H9 (cell line): Measurements from ENCODE around the gene KIF5A. TPM values are rescaled to one million over a fixed set of nuclear protein-coding genes. Genes with fewer than 3 reads are reported as not detected.

Source experiments
- DNase-seq: peaks from one replicate; pipeline ENCODE4 v3.0.0-alpha.2; 2017
- H2AFZ ChIP-seq: one replicate; pipeline ENCODE4 v1.6.1; 2013; ENCODE audit warnings: mild to moderate bottlenecking, low read length, control low read depth, moderate library complexity
- H2AK5ac ChIP-seq: 2 replicates; pipeline ENCODE4 v1.6.1; 2013; ENCODE audit warnings: low read length, control low read depth, mixed read lengths; ENCODE audit not compliant: insufficient read length
- H2BK120ac ChIP-seq: one replicate; pipeline ENCODE4 v1.6.1; 2013; ENCODE audit warnings: low read depth, mild to moderate bottlenecking, low read length, control low read depth, inconsistent platforms; ENCODE audit not compliant: poor library complexity, severe bottlenecking
- H2BK12ac ChIP-seq: 2 replicates; pipeline ENCODE4 v1.6.1; 2013; ENCODE audit warnings: low read length, control low read depth, mixed read lengths, low read depth; ENCODE audit not compliant: insufficient read length
- H2BK15ac ChIP-seq: 2 replicates; pipeline ENCODE4 v1.6.1; 2013; ENCODE audit warnings: low read depth, low read length, control low read depth
- H2BK20ac ChIP-seq: one replicate; pipeline ENCODE4 v1.6.1; 2013; ENCODE audit warnings: low read depth, mild to moderate bottlenecking, low read length, control low read depth, inconsistent platforms; ENCODE audit not compliant: poor library complexity, severe bottlenecking
- H2BK5ac ChIP-seq: 2 replicates; pipeline ENCODE4 v1.6.1; 2013; ENCODE audit warnings: low read length, control low read depth, mixed read lengths; ENCODE audit not compliant: insufficient read length
- H3K14ac ChIP-seq: 2 replicates; pipeline ENCODE4 v1.6.1; 2013; ENCODE audit warnings: low read length, control low read depth; ENCODE audit not compliant: insufficient read depth
- H3K18ac ChIP-seq: 2 replicates; pipeline ENCODE4 v1.6.1; 2013; ENCODE audit warnings: low read depth, mild to moderate bottlenecking, mixed read lengths, low read length, control low read depth; ENCODE audit not compliant: insufficient read length
- H3K23ac ChIP-seq: 2 replicates; pipeline ENCODE4 v1.6.1; 2013; ENCODE audit warnings: low read length, control low read depth, mixed read lengths, low read depth; ENCODE audit not compliant: insufficient read length
- H3K23me2 ChIP-seq: 2 replicates; pipeline ENCODE4 v1.6.1; 2013; ENCODE audit warnings: low read depth, mild to moderate bottlenecking, mixed read lengths, low read length, control low read depth; ENCODE audit not compliant: insufficient read length, poor library complexity, severe bottlenecking
- H3K27ac ChIP-seq: 2 replicates; pipeline ENCODE4 v1.5.1; 2013; ENCODE audit warnings: low read length, control low read depth, mixed read lengths, low read depth; ENCODE audit not compliant: insufficient read length
- H3K27me3 ChIP-seq: 2 replicates; pipeline ENCODE4 v1.6.1; 2013; ENCODE audit warnings: low read length, control low read depth, inconsistent platforms; ENCODE audit not compliant: insufficient read depth
- H3K4ac ChIP-seq: 2 replicates; pipeline ENCODE4 v1.6.1; 2013; ENCODE audit warnings: low read depth, mild to moderate bottlenecking, control low read depth, inconsistent platforms, low read length, moderate library complexity
- H3K4me1 ChIP-seq: 2 replicates; pipeline ENCODE4 v1.6.1; 2013; ENCODE audit warnings: low read length, control low read depth, inconsistent platforms; ENCODE audit not compliant: insufficient read depth
- H3K4me2 ChIP-seq: 2 replicates; pipeline ENCODE4 v1.6.1; 2013; ENCODE audit warnings: low read length, control low read depth, mixed read lengths; ENCODE audit not compliant: insufficient read length, insufficient read depth
- H3K56ac ChIP-seq: 2 replicates; pipeline ENCODE4 v1.6.1; 2013; ENCODE audit warnings: low read depth, mild to moderate bottlenecking, mixed read lengths, low read length, control low read depth; ENCODE audit not compliant: insufficient read length
- H3K79me1 ChIP-seq: 2 replicates; pipeline ENCODE4 v1.6.1; 2013; ENCODE audit warnings: low read depth, mild to moderate bottlenecking, moderate library complexity, low read length, control low read depth, inconsistent platforms; ENCODE audit not compliant: insufficient read depth, poor library complexity, severe bottlenecking
- H3K79me2 ChIP-seq: 2 replicates; pipeline ENCODE4 v1.6.1; 2013; ENCODE audit warnings: low read length, control low read depth, inconsistent platforms; ENCODE audit not compliant: insufficient read depth
- H3K9ac ChIP-seq: 2 replicates; pipeline ENCODE4 v1.6.1; 2013; ENCODE audit warnings: low read length, control low read depth, mixed read lengths; ENCODE audit not compliant: insufficient read length; ENCODE audit errors: extremely low read depth
- H3K9me3 ChIP-seq: one replicate; pipeline ENCODE4 v1.6.1; 2013; ENCODE audit warnings: low read depth, low read length, inconsistent platforms; ENCODE audit not compliant: control insufficient read depth
- H3T11ph ChIP-seq: one replicate; pipeline ENCODE4 v1.6.1; 2013; ENCODE audit warnings: mild to moderate bottlenecking, low read length, control low read depth, inconsistent platforms
- H4K20me1 ChIP-seq: one replicate; pipeline ENCODE4 v1.6.1; 2013; ENCODE audit not compliant: control insufficient read depth, insufficient read length, insufficient read depth
- H4K5ac ChIP-seq: 2 replicates; pipeline ENCODE4 v1.6.1; 2013; ENCODE audit warnings: low read depth, mild to moderate bottlenecking, mixed read lengths, low read length, control low read depth; ENCODE audit not compliant: insufficient read length
- H4K8ac ChIP-seq: replicated peaks from 2 replicates; pipeline ENCODE4 v1.6.1; 2013; ENCODE audit warnings: low read length, control low read depth, mixed read lengths, low read depth; ENCODE audit not compliant: insufficient read length
- H4K91ac ChIP-seq: 2 replicates; pipeline ENCODE4 v1.6.1; 2013; ENCODE audit warnings: low read depth, mild to moderate bottlenecking, moderate library complexity, mixed read lengths, low read length, control low read depth; ENCODE audit not compliant: insufficient read length
- H3K27ac Mint-ChIP-seq, 3 experiments: 2 replicates in 2 of 3; 3 replicates in 1 of 3; pipeline ENCODE4 v1.8.0; 2020 to 2021; ENCODE audit warnings: mixed read lengths in 3 of 3, mild to moderate bottlenecking in 1 of 3, moderate library complexity in 1 of 3
- H3K27me3 Mint-ChIP-seq: 2 replicates; pipeline ENCODE4 v1.8.0; 2021; ENCODE audit warnings: low read depth, mild to moderate bottlenecking, moderate library complexity, mixed read lengths
- H3K36me3 Mint-ChIP-seq, 3 experiments: 2 replicates in 2 of 3; 3 replicates in 1 of 3; pipeline ENCODE4 v1.8.0; 2020 to 2021; ENCODE audit warnings: low read depth in 3 of 3, mixed read lengths in 3 of 3; ENCODE audit not compliant: insufficient read depth in 1 of 3
- H3K4me1 Mint-ChIP-seq, 2 experiments: 2 replicates each; pipeline ENCODE4 v1.8.0; 2020; ENCODE audit warnings: mixed read lengths in 2 of 2
- H3K4me3 Mint-ChIP-seq, 2 experiments: 2 replicates in 1 of 2; 3 replicates in 1 of 2; pipeline ENCODE4 v1.8.0; 2020 to 2021; ENCODE audit warnings: mild to moderate bottlenecking in 2 of 2, mixed read lengths in 2 of 2, moderate library complexity in 1 of 2
- H3K9me3 Mint-ChIP-seq, 2 experiments: 2 replicates in 1 of 2; 3 replicates in 1 of 2; pipeline ENCODE4 v1.8.0; 2020; ENCODE audit warnings: mild to moderate bottlenecking in 2 of 2, mixed read lengths in 2 of 2, moderate library complexity in 1 of 2
- WGBS: extraction: QIAGEN DNeasy Blood & Tissue Kit; methylation state at CpG from one replicate; pipeline ENCODE4 v1.1.7; 2013; ENCODE audit warnings: missing lambda C conversion rate, low lambda C conversion rate, mixed read lengths; ENCODE audit not compliant: insufficient read length; ENCODE audit errors: extremely low coverage; 5-methylcytosine and 5-hydroxymethylcytosine counted together
- total RNA-seq: library from RNA; stranded (reverse); gene quantifications from 2 replicates; pipeline ENCODE4 v1.2.1, GENCODE V29; 2021
- TF ChIP-seq, protein P1 (sequence below): fragments of 200-600 bp; sonication (generic); conservative IDR thresholded peaks from 3 replicates; pipeline ENCODE4 v1.8.0; 2021; ENCODE audit warnings: antibody characterized with exemption, mild to moderate bottlenecking

KIF5A gene
- total RNA-seq, 1 experiment from 2014 or later, result 18.5 TPM

- H3K36me3 Mint-ChIP-seq, result peaks cover 8 to 65% (median 31%) of the 10 kb centered on the region in 3 experiments; a peak in 6 of 7 replicates
- H3K79me2 ChIP-seq, result no peaks in the 10 kb centered on the region
These were observed 50.6 kb downstream of the KIF5A start for GRCh38 chr12:57600395-57600794.

More at GRCh38 chr12:57600395-57600794, 50.6 kb downstream of the KIF5A start:
- TF ChIP-seq, protein P1, sequence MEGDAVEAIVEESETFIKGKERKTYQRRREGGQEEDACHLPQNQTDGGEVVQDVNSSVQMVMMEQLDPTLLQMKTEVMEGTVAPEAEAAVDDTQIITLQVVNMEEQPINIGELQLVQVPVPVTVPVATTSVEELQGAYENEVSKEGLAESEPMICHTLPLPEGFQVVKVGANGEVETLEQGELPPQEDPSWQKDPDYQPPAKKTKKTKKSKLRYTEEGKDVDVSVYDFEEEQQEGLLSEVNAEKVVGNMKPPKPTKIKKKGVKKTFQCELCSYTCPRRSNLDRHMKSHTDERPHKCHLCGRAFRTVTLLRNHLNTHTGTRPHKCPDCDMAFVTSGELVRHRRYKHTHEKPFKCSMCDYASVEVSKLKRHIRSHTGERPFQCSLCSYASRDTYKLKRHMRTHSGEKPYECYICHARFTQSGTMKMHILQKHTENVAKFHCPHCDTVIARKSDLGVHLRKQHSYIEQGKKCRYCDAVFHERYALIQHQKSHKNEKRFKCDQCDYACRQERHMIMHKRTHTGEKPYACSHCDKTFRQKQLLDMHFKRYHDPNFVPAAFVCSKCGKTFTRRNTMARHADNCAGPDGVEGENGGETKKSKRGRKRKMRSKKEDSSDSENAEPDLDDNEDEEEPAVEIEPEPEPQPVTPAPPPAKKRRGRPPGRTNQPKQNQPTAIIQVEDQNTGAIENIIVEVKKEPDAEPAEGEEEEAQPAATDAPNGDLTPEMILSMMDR, result no peak
- H3K27me3 Mint-ChIP-seq, result no peaks in the 10 kb centered on the region
- no peak overlapping the region for H2BK12ac ChIP-seq
- no peak overlapping the region for H4K8ac ChIP-seq
- no peaks in the 10 kb centered on the region for H3K79me1 ChIP-seq
- no peak overlapping the region for H3T11ph ChIP-seq
- no peak overlapping the region for H3K14ac ChIP-seq
- no peak overlapping the region for H3K56ac ChIP-seq
- H3K9ac ChIP-seq, result no peak overlapping the region
- no peak overlapping the region for H3K23ac ChIP-seq
- peaks cover 3% of the 10 kb centered on the region; the same call in 1 of the 2 replicates for H3K4me1 ChIP-seq
- H3K27me3 ChIP-seq, result no peaks in the 10 kb centered on the region
- no peak overlapping the region for H3K27ac Mint-ChIP-seq
- no peak overlapping the region for H3K18ac ChIP-seq
- H2BK5ac ChIP-seq, result no peak overlapping the region
- H3K9me3 Mint-ChIP-seq, result no peaks in the 10 kb centered on the region
- H4K20me1 ChIP-seq, result no peaks in the 10 kb centered on the region
- H3K4me1 Mint-ChIP-seq, result peaks cover 14 to 16% of the 10 kb centered on the region in 2 experiments
- H2BK15ac ChIP-seq, result no peak overlapping the region
- no peak overlapping the region for H4K91ac ChIP-seq
- no peak overlapping the region for H3K4ac ChIP-seq
- H3K4me3 Mint-ChIP-seq, result no peak overlapping the region
- H3K4me2 ChIP-seq, result no peak overlapping the region
- DNase-seq, result no peak
- no peak overlapping the region for H2AK5ac ChIP-seq
- H4K5ac ChIP-seq, result no peak overlapping the region
- no peak overlapping the region for H2BK120ac ChIP-seq
- H3K23me2 ChIP-seq, result peaks cover 14% of the 10 kb centered on the region
- no peaks in the 10 kb centered on the region for H3K9me3 ChIP-seq
- no peak overlapping the region for H3K27ac ChIP-seq
- WGBS, result no CpG with 5 or more reads among the region's 2 CpGs
- no peak overlapping the region for H2AFZ ChIP-seq
- H2BK20ac ChIP-seq, result no peak overlapping the region
